DMS153 treated with DMSO at 0.1 percent for 48 hours (cell line): Measurements from ENCODE around the gene ACP7.

Experiments used
- DNase-seq: peaks from one replicate; lab custom pipeline; 2025; ENCODE audit not compliant: unreplicated experiment; lab: John Stamatoyannopoulos, UW

ACP7 gene

GRCh38 chr19:39146686-39147450, 62.7 kb downstream of the ACP7 start:
- no peak for DNase-seq

GRCh38 chr19:39147480-39147879, 63.3 kb downstream of the ACP7 start:
- DNase-seq = no peak

- no peak for DNase-seq
Measured at GRCh38 chr19:39148939-39149529, 64.9 kb downstream of the ACP7 start.

GRCh38 chr19:39150235-39150634, 66.1 kb downstream of the ACP7 start:
- DNase-seq = no peak

- DNase-seq = no peak
Measured at GRCh38 chr19:39150807-39151600, 66.8 kb downstream of the ACP7 start.

GRCh38 chr19:39152066-39152465, 67.9 kb downstream of the ACP7 start:
- no peak for DNase-seq

GRCh38 chr19:39154100-39154628, 70.0 kb downstream of the ACP7 start:
- no peak for DNase-seq

- no peak for DNase-seq
Measured at GRCh38 chr19:39154629-39155100, 70.5 kb downstream of the ACP7 start.

GRCh38 chr19:39155114-39155700, 71.0 kb downstream of the ACP7 start:
- DNase-seq = no peak

GRCh38 chr19:39155741-39156140, 71.6 kb downstream of the ACP7 start:
- no peak for DNase-seq

GRCh38 chr19:39156326-39157230, 72.4 kb downstream of the ACP7 start:
- DNase-seq = no peak

- no peak for DNase-seq
Measured at GRCh38 chr19:39157275-39157996, 73.3 kb downstream of the ACP7 start.

- DNase-seq = no peak
Measured at GRCh38 chr19:39157997-39158389, 73.8 kb downstream of the ACP7 start.

- no peak for DNase-seq
Measured at GRCh38 chr19:39158646-39159260, 74.6 kb downstream of the ACP7 start.

- DNase-seq = no peak
Measured at GRCh38 chr19:39160523-39160861, 76.3 kb downstream of the ACP7 start.
